ENCODE measurements around the gene CTIF.

CTIF gene

DNA sequence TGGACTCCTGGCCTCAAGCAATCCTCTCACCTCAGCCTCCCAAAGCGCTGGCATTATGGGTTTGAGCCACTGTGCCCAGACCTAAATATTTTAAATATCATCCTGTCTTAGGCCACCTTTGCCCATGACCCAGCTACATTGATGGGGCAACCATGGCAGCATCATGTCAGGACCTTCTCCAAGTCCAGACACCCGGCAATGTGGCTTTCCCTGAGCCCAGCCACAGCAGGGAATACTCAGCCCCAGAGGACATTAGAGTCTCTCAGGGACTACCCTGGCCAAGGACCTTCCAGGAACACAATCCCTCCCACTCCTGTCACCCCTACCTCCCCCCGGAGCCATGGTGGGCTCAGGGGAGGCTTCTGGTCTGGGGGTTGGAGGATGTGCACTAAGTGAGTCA lies 339.1 kb downstream of the CTIF start:
- DNase-seq: no peak

DNA sequence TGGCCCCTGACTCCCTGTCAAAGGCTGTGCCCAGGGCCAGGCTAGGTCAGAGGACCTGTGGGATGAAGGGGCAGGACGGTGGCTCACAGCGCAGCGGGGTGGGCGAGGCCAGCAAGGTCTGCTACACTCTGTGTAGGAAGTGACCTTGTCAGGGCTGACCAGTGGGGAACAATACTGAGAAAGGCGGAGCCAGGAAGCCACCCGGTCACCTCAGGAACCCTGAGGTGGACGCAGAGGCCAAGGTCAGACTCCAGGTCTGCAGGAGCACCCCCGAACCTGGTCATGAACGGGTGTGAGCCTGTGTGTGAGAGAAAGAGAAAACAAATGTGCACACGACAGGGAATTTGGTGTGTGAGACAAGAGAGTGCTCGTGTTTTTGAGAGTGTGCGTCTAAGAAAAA lies 339.6 kb downstream of the CTIF start:
- DNase-seq: no peak

DNA sequence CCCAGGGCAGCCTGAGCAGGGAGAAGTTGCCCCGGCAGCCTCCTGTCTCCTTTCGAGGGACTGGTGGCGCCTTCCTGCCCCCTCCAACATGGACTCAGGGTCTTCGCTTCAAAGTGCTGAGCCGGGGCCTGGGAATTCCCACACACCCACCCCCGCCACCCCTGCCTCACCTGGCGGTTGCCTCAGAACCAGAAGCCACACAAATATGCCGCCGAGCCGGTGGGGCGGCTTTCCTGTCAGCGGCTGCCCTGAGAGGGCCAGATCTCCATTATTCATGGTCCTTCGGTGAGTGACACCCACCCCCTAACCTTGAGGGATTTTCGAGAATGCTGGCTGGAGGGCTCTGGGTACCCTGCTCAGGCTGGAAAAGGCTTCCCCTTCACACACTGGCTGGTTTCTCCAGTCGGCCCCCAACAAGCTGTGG lies 340.2 kb downstream of the CTIF start:
- DNase-seq: no peak

DNA sequence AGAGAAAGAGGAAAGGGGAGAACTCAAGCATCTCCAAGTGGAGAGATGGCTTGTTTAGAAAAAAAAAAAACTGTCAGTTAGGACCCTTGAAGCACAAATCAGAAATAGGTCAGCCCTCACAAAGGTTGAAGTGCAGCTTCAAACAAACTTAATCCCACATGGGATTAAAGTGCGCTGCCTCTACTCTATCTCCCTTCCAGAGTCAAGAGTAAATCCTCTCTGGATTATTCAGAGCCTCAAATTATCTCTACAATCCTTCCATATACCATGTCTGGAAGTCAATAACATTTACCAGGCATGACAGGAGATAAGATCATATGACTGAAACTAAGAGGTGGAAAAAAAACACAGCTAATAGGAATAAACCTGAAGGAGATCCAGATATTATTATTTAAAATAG lies 342.1 kb downstream of the CTIF start:
- no peak for DNase-seq

DNA sequence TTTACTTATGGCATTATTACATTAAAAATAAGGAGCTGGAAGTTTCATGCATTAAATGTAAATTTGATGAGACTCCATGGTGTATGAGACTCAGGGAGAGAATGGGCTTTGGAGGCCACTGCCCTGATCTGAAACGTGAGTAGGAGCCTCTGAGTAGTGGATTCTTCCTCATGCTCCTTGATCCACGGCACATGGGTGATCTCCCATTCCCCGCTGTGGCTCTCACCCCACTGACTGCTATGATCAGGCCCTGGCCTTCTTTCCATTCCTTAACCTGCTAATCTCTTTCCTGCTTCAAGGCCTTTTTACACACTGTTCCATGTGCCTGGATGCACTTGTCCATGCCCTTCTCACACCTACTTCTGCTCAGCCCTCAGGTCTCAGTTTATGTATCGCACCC lies 343.5 kb downstream of the CTIF start:
- no peak for DNase-seq

DNA sequence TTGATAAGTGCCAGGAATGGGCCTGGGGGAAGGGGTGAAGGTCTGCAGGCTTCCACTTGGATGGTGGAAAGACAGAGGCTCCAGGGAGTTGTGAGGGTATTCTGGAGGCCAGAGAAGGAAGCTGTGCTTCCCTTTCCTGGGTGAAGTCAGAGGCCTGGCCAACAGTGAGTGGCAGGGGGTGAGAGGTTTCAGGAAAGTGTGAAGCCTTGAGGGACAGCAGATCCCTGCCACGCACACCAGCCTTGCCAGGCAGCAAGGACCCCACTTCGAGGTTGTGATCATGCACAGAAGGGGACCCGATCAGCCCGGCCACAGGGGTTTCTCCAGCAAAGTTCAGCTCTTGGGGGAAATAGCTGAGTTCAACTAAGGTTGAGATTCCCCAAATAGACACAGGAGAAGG lies 345.5 kb downstream of the CTIF start:
- DNase-seq: no peak

DNA sequence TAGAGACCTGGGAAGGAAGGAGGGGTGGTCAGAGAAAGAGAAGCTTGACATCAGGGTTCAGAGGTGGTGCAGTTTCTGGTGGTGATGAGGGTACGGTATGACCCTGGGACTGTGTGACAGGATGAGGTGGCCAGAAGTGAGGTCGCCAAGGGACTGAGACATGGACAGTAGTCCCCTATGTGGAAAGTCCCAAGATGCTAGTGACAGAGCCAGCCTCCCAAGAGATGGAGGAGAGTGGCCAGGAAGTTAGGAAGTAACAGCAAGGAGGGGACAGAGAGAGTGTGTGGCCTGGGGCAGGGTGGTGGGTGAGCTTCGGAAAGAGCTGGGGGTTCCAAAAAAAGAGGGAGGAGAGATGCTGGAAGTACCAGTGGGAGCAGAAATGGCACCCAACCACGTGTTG lies 345.9 kb downstream of the CTIF start:
- no peak for DNase-seq

DNA sequence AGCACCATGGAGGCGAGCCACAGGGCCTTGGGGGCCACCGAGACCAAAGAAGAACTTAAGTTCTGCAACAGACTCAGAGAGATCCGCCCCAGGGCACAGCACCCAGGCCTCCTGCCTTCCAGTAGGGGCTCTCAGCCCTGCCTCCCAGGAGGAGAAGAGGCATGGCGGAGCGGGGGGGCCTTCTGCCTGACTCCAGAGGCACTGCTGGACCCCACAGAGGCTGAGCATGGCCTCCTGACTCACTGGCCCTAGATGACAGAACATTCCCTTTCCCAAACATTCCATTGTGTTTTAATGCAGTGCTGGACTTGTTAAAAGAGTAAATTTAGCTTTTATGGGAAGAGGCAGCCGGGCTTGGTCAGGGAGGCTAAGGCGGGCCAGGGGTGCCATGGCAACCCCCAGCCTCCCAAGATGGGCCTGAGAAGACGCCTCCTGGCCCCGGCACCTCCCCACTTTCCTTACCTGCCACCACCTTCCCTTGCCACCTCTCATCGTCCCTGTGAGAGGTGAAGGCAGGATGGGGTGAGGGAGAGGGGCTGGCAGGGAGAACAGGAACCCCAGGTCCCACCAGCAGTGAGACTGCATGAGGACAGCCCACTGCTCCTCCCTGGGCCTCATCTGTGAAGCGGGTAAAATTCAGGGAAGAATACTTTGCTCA lies 346.6 kb downstream of the CTIF start:
- no peak for DNase-seq

DNA sequence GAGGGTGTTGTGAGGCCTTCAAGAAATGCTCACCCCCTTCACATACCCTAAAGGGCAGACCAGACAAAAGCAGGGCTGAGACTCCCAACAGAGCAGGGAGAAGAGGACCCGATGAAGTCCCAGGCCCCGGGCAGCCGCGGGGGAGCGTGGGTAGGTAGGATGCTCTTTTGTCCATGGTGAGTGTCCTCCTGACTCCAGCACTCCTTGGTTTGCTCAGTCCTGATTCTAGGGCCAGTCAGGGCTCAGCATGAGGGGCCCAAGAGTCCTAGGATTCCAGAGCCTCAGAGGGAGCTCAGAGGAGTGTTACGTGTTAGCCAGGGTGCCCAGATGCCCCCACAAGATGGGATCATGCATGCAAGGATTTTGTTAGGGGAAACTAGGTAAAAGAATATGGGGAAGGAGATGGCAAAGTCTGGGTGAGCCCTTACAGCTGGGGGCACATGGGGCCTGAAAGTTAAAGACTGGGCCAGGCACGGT lies 347.1 kb downstream of the CTIF start:
- no peak for DNase-seq

DNA sequence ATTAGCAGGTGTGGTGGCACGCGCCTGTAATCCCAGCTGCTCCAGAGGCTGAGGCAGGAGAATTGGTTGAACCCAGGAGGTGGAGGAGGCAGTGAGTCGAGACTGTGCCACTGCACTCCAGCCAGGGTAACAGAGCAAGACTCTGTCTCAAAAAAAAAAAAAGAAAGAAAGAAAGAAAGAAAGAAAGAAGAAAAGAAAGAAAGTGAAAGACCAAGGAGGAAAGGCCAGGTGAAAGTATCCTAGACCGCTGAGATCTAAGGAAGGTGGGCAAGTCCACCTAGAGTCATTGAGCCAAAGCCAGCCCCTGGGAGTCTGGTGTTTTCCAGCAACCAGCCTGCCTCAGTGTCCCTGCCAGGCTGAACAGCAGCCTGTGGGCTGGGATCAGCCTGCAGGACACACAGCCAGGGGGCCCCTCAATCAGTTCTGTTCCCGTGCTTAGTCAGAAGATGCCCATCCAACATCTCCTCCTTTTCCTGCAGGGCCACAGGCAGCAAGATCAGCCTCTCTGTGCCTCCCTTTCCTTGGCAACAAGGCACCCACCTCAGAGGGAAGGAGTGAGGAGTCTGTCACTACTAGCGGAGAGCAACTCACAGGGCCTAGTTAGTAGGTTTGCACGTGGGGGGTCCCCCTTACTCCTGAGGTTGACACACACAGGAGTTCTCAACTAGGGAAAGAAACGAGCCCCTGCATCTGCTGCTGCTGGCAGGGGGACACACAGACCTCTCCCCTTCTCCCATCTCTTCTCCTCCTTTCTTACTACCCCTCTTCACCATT lies 347.9 kb downstream of the CTIF start:
- DNase-seq: no peak

DNA sequence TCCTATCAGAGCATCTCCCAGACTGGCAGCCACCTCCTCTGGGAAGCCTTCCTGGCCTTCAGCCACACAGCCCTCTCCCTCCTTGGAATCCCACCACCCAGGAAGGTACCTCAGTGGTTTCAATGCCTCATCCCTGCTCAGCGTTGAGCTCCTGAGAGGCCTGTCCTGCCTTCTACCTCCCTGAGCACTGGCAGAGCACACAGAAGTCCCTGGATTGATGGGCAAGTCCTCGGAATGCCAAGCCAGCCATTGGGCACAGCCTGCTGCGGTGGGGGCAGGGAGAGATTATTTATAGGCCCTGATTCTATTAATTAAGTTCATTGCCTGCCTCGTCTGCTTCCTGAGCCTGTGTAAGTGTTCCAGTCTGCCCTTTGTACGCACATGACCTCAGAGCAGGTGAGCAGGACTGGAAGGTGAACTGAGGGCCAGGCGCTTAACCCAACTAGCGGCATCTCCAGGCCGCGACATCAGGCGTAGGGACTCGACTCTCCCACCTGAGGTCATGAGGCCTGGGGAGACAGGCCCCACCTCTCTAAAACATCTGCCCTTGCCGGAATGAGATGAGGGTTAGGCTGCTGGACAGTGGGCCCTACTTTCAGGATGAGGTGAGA lies 348.6 kb downstream of the CTIF start:
- no peak for DNase-seq

DNA sequence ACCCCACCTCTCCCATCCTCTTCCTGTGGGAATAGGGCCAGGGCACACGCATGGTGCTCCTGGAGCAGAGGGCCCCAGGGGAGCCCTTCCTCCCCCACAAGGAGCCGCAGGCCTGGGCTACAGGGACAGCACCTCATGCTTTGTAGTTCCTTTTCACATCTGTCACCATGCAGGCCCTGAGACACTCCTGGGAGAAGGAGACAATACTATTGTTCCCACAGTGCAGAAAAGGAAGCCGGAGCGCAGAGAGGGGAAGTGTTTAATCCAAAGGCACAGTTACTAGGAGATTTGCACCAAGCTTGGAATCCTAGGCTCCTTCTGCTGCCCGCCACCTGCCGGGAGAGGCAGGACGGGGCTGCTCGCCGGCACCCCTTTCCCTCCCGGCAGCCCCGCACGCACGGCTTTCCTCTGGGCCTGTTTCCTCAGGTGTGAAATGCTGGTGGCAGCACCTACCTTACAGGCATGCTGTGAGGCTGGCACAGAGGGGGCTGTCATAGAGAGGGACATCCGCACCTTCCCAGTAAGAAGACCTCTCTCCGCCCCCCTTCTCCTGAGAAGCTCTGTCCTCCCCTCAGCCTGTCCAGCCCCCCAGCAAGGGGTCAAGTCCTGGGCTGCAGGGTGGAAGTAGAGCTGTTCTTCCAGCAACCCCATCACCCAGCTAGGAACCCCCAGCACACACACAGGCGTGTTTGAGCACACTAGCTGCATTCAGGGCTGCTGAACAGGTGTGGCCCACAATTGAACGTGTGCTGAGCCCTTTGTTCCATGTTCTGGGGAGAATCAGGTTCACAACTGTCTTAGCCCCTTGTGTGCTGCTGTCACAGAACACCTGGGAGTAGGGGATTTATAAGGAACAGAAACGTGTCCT lies 349.3 kb downstream of the CTIF start:
- DNase-seq: no peak

DNA sequence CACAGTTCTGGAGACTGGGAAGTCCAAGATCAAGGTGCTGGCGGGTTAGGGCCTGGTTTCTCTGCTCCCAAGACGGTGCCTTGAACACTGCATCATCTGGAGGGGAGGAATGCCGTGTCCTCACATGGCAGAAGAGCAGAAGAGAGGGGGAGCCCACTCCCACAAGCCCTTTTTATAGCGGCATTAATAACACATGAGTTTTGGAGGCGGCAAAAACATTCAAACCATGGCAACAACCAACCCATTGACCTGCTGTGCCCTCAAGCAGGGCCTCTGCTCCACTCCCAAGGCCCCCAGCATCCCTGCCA lies 349.9 kb downstream of the CTIF start:
- no peak for DNase-seq

DNA sequence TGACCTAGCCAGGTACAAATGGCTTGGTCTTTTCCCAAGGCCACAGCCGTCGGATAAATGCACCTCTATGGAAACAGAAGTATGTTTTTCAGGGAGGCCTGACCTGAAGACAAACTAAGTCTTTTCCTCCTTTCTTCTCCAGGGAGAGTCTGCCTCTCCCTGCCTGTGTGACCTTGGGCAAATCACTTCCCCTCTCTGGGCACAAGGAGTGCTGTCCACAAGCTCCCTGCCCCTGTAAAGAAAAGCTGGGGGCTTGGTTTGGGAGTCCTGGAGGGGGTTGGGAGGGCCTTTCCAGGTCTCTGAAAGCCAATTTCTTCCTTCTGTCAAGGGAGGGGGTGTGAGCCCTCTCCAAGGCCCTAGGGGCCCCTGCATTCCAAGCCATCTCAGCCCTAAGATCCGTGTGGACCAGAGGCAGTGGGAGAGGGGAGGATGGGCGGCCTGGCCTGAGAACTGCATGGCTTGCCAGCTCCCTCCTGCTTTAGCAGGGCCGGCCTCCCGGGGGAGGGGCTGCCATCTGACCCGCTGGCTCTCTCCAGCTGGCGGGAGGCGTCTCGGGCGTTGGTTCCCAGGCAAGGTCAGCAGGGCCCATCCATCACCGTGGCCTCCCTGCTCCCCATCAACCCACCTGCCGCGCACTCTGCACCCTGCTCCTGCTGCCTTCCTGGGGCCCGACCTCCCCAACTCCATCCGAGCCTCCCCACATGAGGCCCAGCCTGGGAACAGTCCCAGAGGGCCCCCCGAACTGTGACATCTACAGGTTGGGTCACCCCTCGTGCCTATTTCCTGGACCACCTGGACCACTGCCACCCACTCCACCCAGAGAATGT lies 350.5 kb downstream of the CTIF start:
- no peak for DNase-seq

DNA sequence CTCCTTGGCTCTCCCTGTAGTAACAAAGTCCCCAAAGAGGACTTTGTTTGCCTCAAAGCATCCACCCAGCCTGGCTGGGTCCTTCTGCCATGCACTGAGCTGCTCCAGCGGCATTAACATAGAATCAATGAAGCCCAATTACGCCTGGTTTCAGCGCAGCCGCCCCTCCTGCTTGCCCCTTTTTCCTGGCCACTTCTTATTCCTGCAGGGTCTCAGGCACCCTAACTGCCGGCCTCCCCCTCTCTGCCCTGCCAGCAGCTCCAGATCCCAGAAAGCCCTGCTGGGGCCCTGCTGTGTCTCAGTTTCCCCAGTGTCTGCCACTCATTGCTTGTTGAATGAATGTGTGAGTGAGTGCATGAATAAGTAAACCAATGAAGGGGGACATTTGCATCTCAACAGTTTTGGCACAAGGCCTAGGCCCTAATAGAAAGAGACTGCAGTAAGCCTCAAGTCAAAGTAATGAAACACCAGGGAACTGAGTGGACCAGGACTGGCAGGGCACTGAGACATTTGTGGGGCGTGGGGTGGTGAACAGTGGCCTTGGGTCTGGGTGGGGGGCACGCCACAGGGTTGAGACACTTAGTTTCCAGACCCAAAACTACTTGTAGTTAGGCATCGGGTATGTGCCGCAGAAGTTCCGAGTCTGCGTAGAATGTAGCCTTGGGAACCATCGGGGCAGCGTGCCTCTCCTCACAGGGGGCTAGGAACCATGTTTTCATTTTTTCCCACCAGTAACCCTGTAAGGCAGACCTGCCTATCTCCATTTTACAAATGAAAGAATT lies 351.3 kb downstream of the CTIF start:
- DNase-seq: no peak

DNA sequence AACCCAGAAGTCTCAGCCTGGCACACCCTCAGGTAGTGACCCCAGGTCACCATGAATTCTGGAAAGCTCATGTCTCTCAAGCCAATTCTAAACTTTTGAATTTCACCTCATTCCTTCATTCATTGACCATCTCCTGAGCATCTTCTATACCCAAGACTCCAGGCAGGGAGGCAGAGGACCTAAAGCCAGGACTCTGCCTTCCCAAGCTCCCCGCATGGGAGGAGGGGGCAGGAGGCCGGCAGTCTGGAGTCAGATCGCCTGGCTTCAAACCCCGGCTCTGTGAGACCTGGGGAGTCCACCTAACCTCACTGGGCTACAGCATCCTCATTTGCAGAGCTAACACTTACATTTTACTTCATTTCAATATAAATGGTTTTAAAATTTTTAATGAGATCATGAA lies 352.9 kb downstream of the CTIF start:
- no peak for DNase-seq

DNA sequence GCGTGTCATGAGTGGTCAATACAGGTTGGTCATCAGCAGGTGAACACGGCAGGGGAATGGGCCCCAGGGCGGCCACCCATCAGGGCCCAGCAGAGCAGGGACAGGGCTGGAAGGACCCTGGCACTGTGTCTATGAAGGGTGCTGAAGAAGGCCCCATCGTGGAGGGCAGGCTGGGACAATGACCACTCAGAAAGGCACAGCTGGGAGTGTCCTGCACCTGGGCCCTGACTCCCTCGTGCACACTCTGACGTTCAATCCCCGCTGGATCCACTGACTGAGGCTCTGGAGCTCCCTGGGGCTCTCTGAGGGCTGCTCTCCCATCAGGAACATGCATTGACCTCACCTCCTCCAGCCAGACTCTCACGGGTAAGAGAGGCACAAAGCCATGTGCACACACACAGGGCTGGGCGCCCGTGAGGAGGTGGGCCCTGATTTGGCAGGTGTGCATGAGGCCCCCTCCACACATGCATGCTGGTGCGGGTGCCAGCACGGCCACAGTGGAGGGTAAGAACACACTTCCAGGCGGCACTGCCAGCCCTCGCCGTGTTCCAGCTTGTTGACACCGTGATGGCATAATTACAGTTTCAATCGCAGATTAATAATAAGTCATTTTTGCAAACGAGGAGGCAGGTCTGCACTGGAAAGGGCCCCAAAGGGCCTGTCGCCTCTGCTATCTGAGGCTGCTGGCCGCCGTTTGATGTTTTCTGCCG lies 353.5 kb downstream of the CTIF start:
- no peak for DNase-seq

DNA sequence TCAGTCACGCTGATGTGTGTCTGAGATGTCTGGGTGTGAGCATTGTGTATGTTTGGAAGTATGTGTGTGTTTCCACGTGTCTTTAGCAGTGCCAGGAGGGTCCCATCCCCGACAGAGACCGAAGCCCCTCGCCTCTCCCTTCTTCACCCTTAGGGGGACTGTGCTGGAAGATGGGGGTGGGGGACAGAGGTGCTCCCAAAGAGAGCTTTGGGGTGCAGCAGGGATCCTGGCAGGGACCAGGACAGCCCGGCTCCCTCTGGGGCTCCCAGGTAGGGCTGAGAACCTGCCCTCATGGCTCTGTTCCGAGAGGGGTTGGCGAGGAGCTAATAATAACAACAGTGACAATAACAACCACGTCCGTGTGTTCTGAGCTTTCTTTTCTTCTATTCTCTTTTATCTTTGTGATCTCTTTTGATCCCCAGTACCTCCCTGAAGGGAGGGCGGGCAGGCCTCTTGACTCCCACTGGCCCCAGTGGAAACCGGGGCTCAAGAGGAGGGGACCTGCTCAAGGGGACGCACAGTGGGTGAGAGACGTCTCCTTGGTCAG lies 354.3 kb downstream of the CTIF start:
- DNase-seq: no peak

DNA sequence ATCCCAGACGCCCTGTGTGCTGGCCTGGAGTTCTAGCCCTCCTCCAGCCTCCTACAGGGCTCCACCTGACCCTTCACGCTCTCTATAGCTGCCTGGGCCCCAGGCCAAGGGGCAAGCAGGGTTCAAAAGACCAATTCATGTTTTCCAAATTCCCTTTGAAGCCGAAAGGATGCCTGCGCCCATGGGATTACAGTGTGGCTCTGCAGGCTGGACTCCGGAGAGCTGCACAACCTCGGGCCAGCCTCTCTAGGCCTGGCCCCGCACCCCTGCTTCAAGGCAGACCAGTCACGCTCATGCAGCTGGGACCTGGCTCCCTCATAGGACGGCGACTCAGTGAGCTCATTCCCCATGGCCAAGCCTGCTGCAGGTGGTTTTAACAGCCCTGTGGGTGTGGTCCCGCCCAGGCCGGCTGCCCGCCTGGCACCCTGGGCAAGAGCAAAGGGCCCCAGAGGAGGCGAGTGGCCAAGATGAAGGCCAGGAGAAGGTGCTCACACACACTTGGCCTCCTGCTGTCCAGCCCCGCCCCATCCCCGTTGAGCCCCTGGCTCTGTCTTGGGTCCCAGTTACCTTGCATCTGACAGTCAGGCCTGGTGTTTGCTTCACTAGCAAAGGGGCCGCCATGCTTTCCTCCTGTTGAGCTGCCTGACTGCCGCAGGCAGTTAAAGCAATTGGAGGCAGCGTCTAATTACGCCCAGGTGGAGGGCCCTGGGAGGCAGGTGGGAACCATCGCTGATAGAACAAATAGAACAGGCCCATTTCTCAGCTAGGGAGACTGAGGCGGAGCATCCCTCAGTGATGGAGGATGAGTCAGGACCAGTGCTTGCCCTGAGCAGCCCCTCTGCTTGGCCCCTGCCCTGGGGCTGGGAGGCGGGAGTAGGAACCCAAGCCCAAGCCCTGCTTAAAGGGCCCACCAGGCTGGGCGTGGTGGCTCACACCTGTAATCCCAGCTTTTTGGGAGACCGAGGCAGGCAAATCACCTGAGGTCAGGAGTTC lies 355.1 kb downstream of the CTIF start:
- DNase-seq: no peak
